H4 (cell line): ENCODE measurements around the gene PPP1R1C. TPM values are rescaled to one million over a fixed set of nuclear protein-coding genes. Genes with fewer than 3 reads are reported as not detected.
"Not testable (repeated sequence)": the region's sequence is repeated elsewhere in the genome, so short reads cannot be mapped to it uniquely, and the experiment has no call there.

Source experiments
- DNase-seq: peaks from one replicate; pipeline ENCODE4 v3.0.0-alpha.2; 2015; ENCODE audit warnings: low spot score
- total RNA-seq: library from RNA; depleted of rRNA; stranded (reverse); fragments of >200 nt; shearing (Covaris generic); gene quantifications from 2 replicates; pipeline ENCODE4 v1.2.3, GENCODE V29; 2014; rRNA removed

PPP1R1C gene
- 3.3 TPM in 2 replicates for total RNA-seq

GRCh38 chr2:181985632-181986205 is at the start of gene PPP1R1C:
Gene PPP1R1C, plus strand, starts transcription at chr2:181985853. Its CDS starts 258 bp downstream, at chr2:181986111.
- DNase-seq: no peak

- DNase-seq: peak; percentile 9
Measured at GRCh38 chr2:181937473-181937872, 48.2 kb upstream of the PPP1R1C start.

GRCh38 chr2:181943411-181944124 is 42.1 kb upstream of the PPP1R1C start:
- no peak for DNase-seq

GRCh38 chr2:181944164-181944913 is 41.3 kb upstream of the PPP1R1C start:
- no peak for DNase-seq

- no peak for DNase-seq
Measured at GRCh38 chr2:181944914-181945291, 40.8 kb upstream of the PPP1R1C start.

GRCh38 chr2:181946444-181947127 is 39.1 kb upstream of the PPP1R1C start:
- DNase-seq: no peak

- no peak for DNase-seq
Measured at GRCh38 chr2:181947273-181947672, 38.4 kb upstream of the PPP1R1C start.

GRCh38 chr2:181948227-181948626 is 37.4 kb upstream of the PPP1R1C start:
- DNase-seq: no peak

- DNase-seq: no peak
Measured at GRCh38 chr2:181949047-181949446, 36.6 kb upstream of the PPP1R1C start.

GRCh38 chr2:181952404-181953226 is 33.0 kb upstream of the PPP1R1C start:
- DNase-seq: no peak

GRCh38 chr2:181953881-181954537 is 31.6 kb upstream of the PPP1R1C start:
- peak; percentile 61 for DNase-seq

GRCh38 chr2:181954538-181954883 is 31.1 kb upstream of the PPP1R1C start:
- no peak for DNase-seq

- peak; percentile 10 for DNase-seq
Measured at GRCh38 chr2:181955010-181955409, 30.6 kb upstream of the PPP1R1C start.

GRCh38 chr2:181955866-181956265 is 29.8 kb upstream of the PPP1R1C start:
- DNase-seq: not testable (repeated sequence)

GRCh38 chr2:181957668-181958067 is 28.0 kb upstream of the PPP1R1C start:
- DNase-seq: no peak

GRCh38 chr2:181958726-181959125 is 26.9 kb upstream of the PPP1R1C start:
- no peak for DNase-seq

GRCh38 chr2:181959508-181959907 is 26.1 kb upstream of the PPP1R1C start:
- DNase-seq: no peak

- not testable (repeated sequence) for DNase-seq
Measured at GRCh38 chr2:181961167-181961566, 24.5 kb upstream of the PPP1R1C start.

- DNase-seq: no peak
Measured at GRCh38 chr2:181962142-181962541, 23.5 kb upstream of the PPP1R1C start.

GRCh38 chr2:181970160-181970794 is 15.4 kb upstream of the PPP1R1C start:
- DNase-seq: no peak
